Ishikawa (cell line): Measurements from ENCODE around the gene IQCF5.

Experiments used
- CEBPB ChIP-seq: IDR thresholded peaks from 2 replicates; pipeline ENCODE4 v1.6.1; 2012
- CREB1 ChIP-seq: IDR thresholded peaks from 2 replicates; pipeline ENCODE4 v1.6.1; 2012; ENCODE audit warnings: low read depth
- EGR1 ChIP-seq: IDR thresholded peaks from 2 replicates; pipeline ENCODE4 v1.6.1; 2012
- EP300 ChIP-seq: IDR thresholded peaks from 2 replicates; pipeline ENCODE4 v1.6.1; 2012; ENCODE audit warnings: borderline replicate concordance
- FOXM1 ChIP-seq: IDR thresholded peaks from 2 replicates; pipeline ENCODE4 v1.6.1; 2012; ENCODE audit warnings: low read depth, borderline replicate concordance
- NFIC ChIP-seq: IDR thresholded peaks from 2 replicates; pipeline ENCODE4 v1.6.1; 2012
- RAD21 ChIP-seq: IDR thresholded peaks from 2 replicates; pipeline ENCODE4 v1.6.1; 2012; ENCODE audit warnings: low read depth
- TAF1 ChIP-seq: IDR thresholded peaks from 2 replicates; pipeline ENCODE4 v1.6.1; 2012; ENCODE audit warnings: low read depth, mild to moderate bottlenecking
- TCF12 ChIP-seq: IDR thresholded peaks from 2 replicates; pipeline ENCODE4 v1.6.1; 2012; ENCODE audit warnings: low read depth
- TEAD4 ChIP-seq: IDR thresholded peaks from 2 replicates; pipeline ENCODE4 v1.6.1; 2012
- YY1 ChIP-seq: IDR thresholded peaks from 2 replicates; pipeline ENCODE4 v1.6.1; 2012; ENCODE audit warnings: low read depth
- ZBTB7A ChIP-seq: IDR thresholded peaks from 2 replicates; pipeline ENCODE4 v1.6.1; 2012; ENCODE audit warnings: low read depth
- TF ChIP-seq, protein P1 (sequence below): IDR thresholded peaks from 2 replicates; pipeline ENCODE4 v1.6.1; 2012; ENCODE audit warnings: low read depth, mild to moderate bottlenecking
- TF ChIP-seq, protein P2 (sequence below): IDR thresholded peaks from 2 replicates; pipeline ENCODE4 v1.6.1; 2012
- TF ChIP-seq, protein P3 (sequence below): IDR thresholded peaks from 2 replicates; pipeline ENCODE4 v1.6.1; 2012

IQCF5 gene

DNA sequence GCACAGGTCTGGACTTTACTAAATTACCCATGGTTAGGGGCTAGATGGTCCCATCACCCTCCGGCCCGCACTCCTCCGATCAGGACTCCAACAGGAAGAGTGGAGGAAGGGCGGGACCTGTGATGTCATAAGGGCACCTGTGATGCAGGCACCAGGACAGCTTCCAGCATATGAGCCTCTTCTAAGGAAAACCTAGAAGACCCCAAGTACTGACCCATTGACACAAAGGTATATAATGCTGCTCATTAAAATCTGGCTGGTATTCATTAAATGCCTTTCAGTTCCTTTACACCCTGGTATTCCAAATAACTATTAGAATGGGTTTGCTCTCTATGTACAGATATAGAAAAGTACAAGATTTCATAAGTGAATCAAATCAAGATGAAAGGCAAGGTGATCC is at the start of gene IQCF5:
Gene IQCF5, minus strand, starts transcription at position 101 of the 400 bp plus-strand sequence. Its CDS starts 70 bp downstream, at position 31.
- TF ChIP-seq TEAD4 (no peak), TCF12 (no peak), RAD21 (no peak), NFIC (no peak), EP300 (no peak), CREB1 (no peak), EGR1 (no peak), CEBPB (no peak), ZBTB7A (no peak), FOXM1 (no peak), YY1 (no peak), TAF1 (no peak)
- TF ChIP-seq, protein P1, sequence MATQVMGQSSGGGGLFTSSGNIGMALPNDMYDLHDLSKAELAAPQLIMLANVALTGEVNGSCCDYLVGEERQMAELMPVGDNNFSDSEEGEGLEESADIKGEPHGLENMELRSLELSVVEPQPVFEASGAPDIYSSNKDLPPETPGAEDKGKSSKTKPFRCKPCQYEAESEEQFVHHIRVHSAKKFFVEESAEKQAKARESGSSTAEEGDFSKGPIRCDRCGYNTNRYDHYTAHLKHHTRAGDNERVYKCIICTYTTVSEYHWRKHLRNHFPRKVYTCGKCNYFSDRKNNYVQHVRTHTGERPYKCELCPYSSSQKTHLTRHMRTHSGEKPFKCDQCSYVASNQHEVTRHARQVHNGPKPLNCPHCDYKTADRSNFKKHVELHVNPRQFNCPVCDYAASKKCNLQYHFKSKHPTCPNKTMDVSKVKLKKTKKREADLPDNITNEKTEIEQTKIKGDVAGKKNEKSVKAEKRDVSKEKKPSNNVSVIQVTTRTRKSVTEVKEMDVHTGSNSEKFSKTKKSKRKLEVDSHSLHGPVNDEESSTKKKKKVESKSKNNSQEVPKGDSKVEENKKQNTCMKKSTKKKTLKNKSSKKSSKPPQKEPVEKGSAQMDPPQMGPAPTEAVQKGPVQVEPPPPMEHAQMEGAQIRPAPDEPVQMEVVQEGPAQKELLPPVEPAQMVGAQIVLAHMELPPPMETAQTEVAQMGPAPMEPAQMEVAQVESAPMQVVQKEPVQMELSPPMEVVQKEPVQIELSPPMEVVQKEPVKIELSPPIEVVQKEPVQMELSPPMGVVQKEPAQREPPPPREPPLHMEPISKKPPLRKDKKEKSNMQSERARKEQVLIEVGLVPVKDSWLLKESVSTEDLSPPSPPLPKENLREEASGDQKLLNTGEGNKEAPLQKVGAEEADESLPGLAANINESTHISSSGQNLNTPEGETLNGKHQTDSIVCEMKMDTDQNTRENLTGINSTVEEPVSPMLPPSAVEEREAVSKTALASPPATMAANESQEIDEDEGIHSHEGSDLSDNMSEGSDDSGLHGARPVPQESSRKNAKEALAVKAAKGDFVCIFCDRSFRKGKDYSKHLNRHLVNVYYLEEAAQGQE: no peak
- TF ChIP-seq, protein P2, sequence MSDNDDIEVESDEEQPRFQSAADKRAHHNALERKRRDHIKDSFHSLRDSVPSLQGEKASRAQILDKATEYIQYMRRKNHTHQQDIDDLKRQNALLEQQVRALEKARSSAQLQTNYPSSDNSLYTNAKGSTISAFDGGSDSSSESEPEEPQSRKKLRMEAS: no peak
- TF ChIP-seq, protein P3, sequence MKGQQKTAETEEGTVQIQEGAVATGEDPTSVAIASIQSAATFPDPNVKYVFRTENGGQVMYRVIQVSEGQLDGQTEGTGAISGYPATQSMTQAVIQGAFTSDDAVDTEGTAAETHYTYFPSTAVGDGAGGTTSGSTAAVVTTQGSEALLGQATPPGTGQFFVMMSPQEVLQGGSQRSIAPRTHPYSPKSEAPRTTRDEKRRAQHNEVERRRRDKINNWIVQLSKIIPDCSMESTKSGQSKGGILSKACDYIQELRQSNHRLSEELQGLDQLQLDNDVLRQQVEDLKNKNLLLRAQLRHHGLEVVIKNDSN: no peak

DNA sequence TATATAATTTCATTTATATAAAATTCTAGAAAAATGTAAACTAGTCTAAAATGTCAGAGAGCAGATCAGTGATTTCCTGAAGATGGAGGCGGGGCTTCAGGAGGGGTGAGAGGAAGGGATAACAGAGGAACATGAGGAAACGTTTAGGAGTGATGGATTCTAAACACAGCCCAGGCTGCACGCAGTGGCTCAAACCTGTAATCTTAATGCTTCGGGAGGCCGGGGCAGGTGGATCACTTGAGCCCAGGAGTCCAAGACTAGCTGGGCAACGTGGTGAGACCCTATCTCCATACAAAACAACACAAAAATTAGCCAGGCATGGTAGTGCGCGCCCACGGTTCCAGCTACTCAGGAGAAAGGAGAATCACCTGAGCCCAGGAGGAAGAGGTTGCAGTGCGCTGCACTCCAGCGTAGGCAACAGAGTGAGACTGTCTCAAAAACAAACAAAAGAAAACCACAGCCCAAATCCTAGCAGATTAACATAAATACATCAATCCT is 45.7 kb upstream of the IQCF5 start:
- TF ChIP-seq TAF1 (no peak), NFIC (no peak), CEBPB (no peak), RAD21 (no peak), EP300 (no peak), TCF12 (no peak), EGR1 (no peak), TEAD4 (no peak), CREB1 (no peak), FOXM1 (no peak), ZBTB7A (no peak), YY1 (no peak)
- TF ChIP-seq, protein P2: no peak
- TF ChIP-seq, protein P3: no peak
- TF ChIP-seq, protein P1: no peak

DNA sequence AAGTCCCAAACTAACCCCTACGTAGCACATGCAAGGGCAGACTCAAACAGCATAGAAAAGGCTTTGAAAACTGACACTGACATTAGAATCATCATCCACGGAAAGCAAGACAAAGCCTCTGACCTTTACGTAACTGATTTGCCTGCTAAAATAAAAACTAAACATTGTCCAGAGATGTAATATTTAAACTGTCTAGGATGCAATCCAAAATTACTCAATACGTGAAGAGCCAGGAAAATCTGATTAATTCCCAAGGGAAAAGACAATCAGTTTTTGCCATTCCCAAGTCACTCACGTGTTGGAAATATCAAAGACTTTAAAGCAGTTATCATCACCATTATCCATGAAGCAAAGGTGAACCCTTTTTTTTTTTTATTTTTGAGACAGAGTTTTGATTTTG is 41.0 kb upstream of the IQCF5 start:
- TF ChIP-seq EGR1 (no peak), TEAD4 (no peak), CREB1 (no peak), CEBPB (no peak), EP300 (no peak)
- TF ChIP-seq, protein P2: no peak
- TF ChIP-seq, protein P3: no peak

DNA sequence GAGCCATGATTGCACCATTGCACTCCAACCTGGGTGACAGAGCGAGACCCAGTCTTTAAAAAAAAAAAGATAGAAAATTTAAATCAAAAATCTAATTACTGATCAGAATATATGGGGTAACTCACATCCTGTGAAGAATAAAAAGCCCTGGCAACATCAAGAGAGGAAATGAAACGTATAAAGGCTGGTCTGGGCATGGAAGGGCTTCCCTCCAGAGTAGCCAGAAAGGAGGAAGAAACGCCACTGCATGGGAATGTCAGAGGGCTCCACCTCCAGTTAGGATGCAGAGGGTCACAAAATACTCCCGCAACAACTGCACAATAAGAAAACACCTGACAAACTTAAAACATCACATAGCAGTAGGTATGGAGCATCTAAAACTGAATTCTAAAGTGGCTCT is 32.6 kb upstream of the IQCF5 start:
- TF ChIP-seq NFIC (no peak), ZBTB7A (no peak), TAF1 (no peak), EP300 (no peak), TCF12 (no peak), TEAD4 (no peak), FOXM1 (no peak), EGR1 (no peak), RAD21 (no peak), CREB1 (no peak), YY1 (no peak), CEBPB (no peak)
- TF ChIP-seq, protein P1: no peak
- TF ChIP-seq, protein P3: no peak
- TF ChIP-seq, protein P2: no peak
